SK-N-SH treated with all-trans-retinoic acid at 6 μM for 48 hours (cell line): ENCODE data around the gene SAMD4A.

ENCODE experiments used
- CREB5 ChIP-seq: fragments of 250-450 bp; sonication (Bioruptor Pico); IDR thresholded peaks from 2 replicates; pipeline ENCODE4 v1.5.1; 2020; ENCODE audit warnings: low read depth, mild to moderate bottlenecking, moderate library complexity
- ESRRG ChIP-seq: fragments of 250-450 bp; sonication (Bioruptor Pico); IDR thresholded peaks from 2 replicates; pipeline ENCODE4 v1.6.1; 2021; ENCODE audit warnings: mild to moderate bottlenecking
- PPARA ChIP-seq: fragments of 250-450 bp; sonication (Bioruptor Pico); IDR thresholded peaks from 2 replicates; pipeline ENCODE4 v1.5.0; 2020; ENCODE audit warnings: mild to moderate bottlenecking, borderline replicate concordance
- TCF4 ChIP-seq: fragments of 250-450 bp; sonication (Bioruptor Pico); IDR thresholded peaks from 2 replicates; pipeline ENCODE4 v1.8.0; 2021; ENCODE audit warnings: mild to moderate bottlenecking, moderate library complexity, borderline replicate concordance

GRCh38 chr14:54532111-54533012, 34.6 kb upstream of the SAMD4A start:
- no peak for TF ChIP-seq CREB5 (CRISPR knock-in tag)
- TF ChIP-seq PPARA (CRISPR knock-in tag), result no peak
- TF ChIP-seq ESRRG, result no peak
- no peak for TF ChIP-seq TCF4 (CRISPR knock-in tag)
